Fibroblast of peridontal ligament (primary cell): ENCODE measurements around the gene IFNGR1.
"Not testable (repeated sequence)": the region's sequence is repeated elsewhere in the genome, so short reads cannot be mapped to it uniquely, and the experiment has no call there.

ENCODE experiments used
- DNase-seq: peaks from one replicate; pipeline ENCODE4 v3.0.0-alpha.2; 2010; ENCODE audit errors: extremely low read depth

Gene IFNGR1

DNA sequence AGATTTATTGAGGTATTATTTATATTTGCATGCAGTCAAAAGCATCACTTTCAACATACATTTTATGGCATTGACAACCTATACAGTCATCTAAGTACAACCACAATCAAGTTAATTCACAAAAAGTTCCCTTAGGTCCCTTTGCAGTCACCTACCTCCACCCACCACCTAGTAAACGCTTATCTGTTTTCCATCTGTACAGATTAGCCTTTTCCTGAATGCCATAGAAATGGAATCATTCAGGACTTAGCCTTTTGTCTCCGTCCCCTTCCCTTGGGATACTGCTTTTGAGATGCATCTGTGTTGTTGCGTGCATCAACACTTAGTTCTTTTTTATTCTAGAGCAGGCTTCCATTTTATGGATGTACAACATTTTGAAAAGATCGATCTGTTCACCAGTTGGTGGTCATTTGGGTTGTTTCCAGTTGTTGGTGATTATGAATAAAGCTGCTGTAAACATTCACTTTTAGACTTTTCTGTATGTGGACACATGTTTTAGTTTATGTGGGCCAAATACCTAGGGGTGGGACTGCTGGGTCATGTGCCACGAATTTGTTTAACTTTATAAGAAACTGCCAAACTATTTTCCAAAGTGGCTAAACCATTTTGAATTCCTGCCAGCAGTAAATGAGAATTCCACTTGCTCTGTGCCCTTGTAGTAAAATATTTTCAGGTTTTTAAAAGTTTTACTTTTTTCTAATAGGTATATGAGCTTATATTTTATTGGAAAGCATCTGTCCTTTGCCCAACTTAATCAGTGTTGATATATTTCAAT is 17.6 kb upstream of the IFNGR1 start:
- DNase-seq = peak; percentile 85

GRCh38 chr6:137235686-137236085 is 16.5 kb upstream of the IFNGR1 start:
- DNase-seq = no peak

- DNase-seq = peak; percentile 98
Observed at GRCh38 chr6:137233911-137234863, 15.0 kb upstream of the IFNGR1 start.

DNA sequence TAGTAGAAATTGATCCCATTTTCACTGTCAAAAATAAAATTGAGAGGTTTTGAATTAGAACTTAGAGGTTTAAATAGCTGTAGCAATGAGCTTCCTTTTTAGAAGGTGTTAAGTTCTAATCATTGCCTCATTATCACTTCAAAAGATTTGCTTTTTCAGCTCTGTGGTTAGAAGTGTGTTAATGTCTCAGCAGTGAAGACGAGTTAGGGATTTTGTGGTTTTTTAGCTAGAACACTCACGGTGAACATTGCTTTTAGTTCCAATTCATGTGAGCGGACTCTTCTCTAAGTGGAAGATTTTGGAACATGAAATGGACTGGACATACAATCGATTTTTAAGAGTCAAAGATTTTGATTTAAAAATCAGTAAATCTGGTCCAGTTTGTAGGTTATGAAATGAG is 12.7 kb upstream of the IFNGR1 start:
- no peak for DNase-seq

- DNase-seq = no peak
Observed at GRCh38 chr6:137230956-137231555, 11.9 kb upstream of the IFNGR1 start.

DNA sequence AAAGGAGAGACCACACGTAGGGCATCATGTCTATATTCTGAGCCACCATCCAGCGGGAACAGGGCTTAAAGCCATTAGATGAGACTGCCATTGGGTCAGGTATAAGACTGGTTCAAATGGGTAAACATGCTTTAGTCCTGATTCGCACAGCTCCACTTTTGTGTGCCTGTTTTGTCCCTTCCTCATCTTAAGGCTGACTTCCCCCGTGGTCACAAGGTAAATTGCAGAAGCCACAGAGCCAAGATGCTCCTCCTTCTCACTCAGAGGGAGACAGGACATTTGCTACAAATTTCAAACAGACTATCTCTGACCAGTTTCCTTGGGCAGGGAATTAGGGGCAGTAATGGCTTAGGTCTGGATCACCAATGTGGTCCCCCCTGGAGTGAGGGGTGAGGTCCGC is 11.4 kb upstream of the IFNGR1 start:
- no peak for DNase-seq

DNA sequence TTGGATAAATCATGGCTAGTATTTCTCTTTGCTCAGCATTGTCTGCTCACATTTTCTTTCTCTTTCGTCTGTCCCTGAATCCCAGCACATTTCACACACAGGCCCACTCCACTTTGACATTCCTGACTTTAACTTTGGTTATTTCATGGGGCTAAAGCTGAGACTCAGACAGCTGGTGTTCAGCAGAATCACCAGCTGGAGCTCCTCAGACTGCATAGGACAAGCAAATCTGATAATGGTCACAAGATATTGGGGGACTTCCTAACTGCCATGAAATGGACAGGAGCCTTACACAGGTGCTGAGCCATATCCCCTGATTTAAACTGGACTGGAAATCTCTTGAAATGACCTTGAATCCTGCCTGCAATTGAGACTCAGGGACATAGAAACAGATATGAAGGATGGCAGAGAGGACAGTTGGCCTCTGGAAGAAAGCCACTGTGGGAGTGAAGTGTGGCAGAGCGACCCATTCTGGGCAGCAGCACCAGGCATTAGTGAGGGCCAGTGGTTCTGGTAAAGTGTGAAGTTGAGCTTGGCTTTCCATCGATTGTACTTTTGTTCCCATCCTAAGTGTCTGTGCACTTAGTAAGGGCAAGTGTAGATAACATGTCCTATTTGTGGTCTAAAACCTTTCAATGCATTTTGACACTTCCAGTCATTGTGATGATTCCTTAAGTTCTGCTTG is 10.0 kb upstream of the IFNGR1 start:
- no peak for DNase-seq

DNA sequence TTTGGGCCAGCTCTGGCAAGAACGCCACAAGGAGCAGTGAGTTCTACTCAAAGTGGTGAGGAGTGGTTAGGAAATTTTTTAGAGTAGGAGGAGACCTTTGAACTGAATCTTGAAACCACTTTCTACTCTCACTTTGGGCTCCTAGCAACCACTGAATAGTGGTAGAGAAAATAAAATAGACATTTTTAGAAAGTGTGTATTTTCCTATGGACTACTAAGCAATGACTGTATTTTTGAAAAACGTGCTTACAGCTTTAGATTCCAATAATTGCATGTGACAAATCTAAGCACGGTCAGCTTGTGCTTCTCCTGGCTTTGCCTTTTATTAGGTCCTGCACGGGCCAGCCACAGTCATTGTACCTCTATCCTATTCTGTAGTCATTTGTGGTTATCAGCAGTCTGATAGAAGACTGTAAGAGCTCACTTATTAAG is 8.7 kb upstream of the IFNGR1 start:
- peak; percentile 42 for DNase-seq

DNA sequence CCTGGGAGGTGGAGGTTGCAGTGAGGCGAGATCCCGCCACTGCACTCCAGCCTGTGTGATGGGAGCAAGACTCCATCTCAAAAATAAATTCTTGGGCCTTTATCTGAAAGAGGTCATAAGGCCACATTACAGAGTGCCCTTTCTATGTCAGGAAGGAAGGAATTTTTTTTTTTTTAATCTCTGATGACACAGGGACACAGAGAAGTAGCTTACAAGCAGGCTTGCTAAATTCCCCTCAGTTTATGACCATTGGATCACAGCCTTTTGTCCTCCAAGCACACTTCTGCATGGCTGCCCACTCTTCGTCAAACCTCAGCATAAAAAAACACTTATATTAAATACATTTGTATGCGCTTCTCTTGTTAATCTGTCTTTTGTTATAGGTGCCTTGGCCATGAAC is 7.5 kb upstream of the IFNGR1 start:
- no peak for DNase-seq

DNA sequence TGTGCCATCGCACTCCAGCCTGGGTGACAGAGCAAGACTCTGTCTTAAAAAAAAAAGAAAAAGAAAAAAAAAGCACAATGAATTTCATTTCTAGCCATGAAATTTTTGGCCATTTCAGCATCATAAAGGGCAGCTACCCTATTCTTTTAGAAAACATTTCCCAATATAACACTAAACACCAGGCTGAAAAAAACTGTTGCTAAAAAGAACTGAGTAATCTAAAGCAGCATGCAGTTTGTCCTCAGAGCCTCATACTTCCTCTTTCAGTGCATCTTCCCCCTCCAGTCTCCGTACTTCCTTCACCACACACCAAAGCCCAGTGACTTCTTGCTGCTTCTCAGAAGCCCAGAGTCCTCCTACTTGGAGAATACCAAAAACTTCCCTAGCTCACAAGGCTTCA is 5.6 kb upstream of the IFNGR1 start:
- DNase-seq = no peak

GRCh38 chr6:137223370-137224131 is 4.4 kb upstream of the IFNGR1 start:
- peak; percentile 50 for DNase-seq

- no peak for DNase-seq
Observed at GRCh38 chr6:137222381-137222780, 3.2 kb upstream of the IFNGR1 start.

DNA sequence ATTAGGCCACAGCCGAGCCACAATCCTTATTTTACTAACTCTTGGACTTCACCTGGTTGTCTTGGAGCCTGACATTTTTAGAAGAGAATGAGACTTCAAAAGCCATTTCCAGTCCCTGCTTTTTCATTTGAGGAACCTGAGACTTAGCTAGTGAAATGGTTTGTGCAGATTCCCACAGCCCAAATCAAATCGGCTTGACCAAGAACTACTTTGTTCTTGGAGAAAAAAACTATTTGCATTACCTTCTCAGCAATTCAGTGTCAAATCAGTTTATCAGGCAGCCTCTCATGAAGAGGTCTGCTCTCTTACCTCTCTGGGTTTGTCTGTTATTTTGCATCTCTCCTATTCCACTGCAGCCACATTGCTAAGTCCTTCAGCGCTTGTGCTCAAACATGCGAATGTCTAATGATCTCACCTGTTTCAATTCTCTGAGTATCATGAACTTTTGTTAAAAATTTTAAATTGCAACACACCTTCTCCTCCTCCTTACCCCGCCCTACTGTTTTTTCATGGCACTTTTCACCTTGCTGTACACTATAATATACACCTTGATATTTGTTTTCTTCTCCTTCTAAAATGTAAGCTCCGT is 573 bp upstream of the IFNGR1 start:
- DNase-seq = no peak

DNA sequence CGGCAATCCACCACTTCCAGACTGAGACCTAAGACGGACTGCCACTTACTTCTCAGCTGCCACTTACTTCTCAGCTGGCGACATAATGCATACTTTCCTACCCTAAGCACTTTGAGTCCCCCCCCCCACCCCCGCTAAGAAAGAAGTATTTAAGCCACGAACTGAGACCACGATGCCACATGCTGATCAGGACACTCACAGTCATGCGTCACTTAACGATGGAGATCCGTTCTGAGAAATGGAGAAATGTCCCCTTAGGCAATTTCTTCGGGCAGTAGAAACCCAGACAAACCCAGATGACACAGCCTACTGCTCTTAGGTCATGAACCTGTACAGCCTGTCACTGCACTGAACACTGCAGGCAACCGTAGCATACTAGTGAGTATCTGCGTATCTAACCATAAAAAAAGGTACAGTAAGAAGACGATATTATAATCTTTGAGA is 690 bp downstream of the IFNGR1 start:
- DNase-seq = peak; percentile 48

DNA sequence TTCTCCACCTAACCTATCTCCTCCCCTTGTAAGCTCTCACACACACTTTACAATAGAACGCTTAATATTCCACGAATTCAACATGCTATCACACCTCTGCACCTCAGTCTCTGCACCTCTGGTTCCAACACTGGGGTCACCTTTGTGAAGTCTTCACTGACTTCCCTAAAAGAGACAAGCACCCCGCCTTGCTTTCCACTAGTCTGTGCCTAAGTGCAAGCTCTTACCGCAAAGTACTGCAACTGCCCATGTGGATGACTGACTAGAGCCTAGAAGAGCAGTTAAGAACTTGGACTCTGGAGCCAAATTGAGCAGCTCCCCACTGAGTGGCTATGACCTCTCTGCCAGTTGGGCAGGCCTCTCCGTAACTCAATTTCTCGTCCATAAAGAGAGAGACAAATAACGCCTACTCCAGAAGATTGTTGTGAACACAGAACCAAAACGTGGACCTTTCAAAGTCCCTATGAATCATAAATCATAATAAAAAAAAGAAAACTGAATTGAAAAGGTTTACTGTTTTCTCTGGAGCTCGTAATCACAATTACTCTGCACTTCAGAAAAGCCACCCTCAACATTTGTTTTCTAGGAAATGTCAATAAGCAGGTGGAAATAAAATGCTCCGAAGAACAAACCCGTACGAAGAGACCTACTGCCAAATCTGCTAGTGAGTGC is 1.2 kb downstream of the IFNGR1 start:
- peak; percentile 57 for DNase-seq

DNA sequence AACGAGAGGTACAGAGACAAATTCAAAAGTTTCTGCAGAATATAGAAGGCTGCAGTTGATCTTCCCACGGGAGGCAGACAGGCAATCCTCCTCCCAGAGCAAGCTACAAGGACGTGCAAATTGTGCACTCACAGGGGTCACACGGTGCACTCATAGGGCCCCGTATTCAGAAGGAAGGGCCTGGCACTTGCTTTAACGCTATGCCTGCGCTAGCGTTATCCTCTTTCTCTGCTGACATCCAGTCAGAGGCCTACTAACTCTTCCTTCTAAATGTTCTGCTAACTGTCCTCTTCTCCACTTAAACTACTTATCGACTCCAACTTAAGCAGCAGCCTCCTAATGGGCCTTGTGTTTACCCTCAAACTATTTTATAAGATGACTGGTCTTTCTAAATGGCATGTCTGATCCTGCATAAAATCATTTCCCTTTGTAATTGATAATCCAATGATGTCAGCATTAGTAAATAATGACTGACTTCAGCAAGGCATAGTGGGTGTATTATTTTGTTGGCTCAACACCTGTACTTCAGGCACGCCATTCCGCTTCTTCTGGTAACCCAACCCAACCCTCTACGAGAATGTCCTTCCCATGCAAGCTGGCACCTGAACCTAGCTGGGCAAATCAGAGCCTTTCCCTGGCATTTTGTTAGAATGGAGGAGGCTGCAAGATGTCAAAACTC is 2.2 kb downstream of the IFNGR1 start:
- DNase-seq = no peak

DNA sequence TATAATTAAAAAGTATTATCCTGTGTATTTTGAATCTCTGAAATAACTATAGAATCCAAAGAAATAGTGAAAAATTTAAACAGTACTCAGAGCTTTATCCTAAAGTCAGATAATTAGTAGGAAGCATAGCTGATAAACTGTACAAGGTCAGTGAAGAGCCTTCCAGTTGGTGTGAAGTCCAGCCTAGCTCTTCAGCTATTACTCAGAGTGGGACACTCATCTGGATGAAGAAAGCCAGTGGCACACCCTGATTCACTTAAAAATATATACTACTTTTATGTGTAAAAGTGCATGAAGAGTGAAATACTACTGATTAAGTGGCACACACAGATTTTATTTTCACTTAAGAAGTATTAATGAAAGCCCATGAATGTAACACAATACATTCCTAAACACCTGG is 3.1 kb downstream of the IFNGR1 start:
- no peak for DNase-seq

- DNase-seq = not testable (repeated sequence)
Observed at GRCh38 chr6:137215630-137216029, 3.6 kb downstream of the IFNGR1 start.

DNA sequence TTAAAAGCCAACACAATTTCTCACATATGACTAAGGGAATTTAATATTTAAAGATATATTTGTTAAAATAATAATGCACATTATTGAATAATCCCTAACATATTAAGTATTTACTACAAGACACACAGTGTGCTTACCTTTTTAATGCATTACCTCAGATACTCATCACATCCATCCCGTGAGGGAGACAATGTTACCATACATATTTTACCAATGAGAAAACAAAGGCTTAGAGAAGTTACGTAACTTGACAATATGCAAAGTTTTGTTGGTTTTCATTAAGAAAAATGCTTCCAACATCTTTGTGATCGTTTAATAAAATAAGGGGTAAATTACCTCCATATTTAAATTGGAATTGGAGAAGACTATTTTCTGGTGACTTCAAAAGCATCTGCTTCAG is 4.3 kb downstream of the IFNGR1 start:
- DNase-seq = no peak
